KMS-11 (cell line): Measurements from ENCODE around the gene ZFHX2.

Experiments
- H2AFZ ChIP-seq: fragments of 200-600 bp; sonication (generic); 2 replicates; pipeline ENCODE4 v1.6.1; 2016; ENCODE audit warnings: antibody characterized with exemption, mixed run types, low read depth
- H3K27ac ChIP-seq: fragments of 200-600 bp; sonication (generic); 2 replicates; pipeline ENCODE4 v1.6.1; 2016; ENCODE audit warnings: mild to moderate bottlenecking, mixed run types
- H3K27me3 ChIP-seq: fragments of 200-600 bp; sonication (generic); 2 replicates; pipeline ENCODE4 v1.6.1; 2017; ENCODE audit warnings: mild to moderate bottlenecking, low read depth, mixed run types, moderate library complexity; ENCODE audit not compliant: insufficient read depth
- H3K36me3 ChIP-seq: fragments of 200-600 bp; sonication (generic); 2 replicates; pipeline ENCODE4 v1.6.1; 2017; ENCODE audit warnings: mild to moderate bottlenecking, mixed run types; ENCODE audit not compliant: insufficient read depth
- H3K4me1 ChIP-seq: fragments of 200-600 bp; sonication (generic); 2 replicates; pipeline ENCODE4 v1.6.1; 2016; ENCODE audit warnings: mild to moderate bottlenecking, low read depth, mixed run types; ENCODE audit not compliant: poor library complexity, severe bottlenecking
- H3K4me2 ChIP-seq: fragments of 200-600 bp; sonication (generic); 2 replicates; pipeline ENCODE4 v1.7.0; 2016; ENCODE audit warnings: mild to moderate bottlenecking, mixed run types
- H3K4me3 ChIP-seq: fragments of 200-600 bp; sonication (generic); IDR thresholded peaks from 2 replicates; pipeline ENCODE4 v1.6.1; 2017; ENCODE audit warnings: low read depth, low read length, mixed read lengths; ENCODE audit not compliant: insufficient read depth
- H3K79me2 ChIP-seq: fragments of 200-600 bp; sonication (generic); 2 replicates; pipeline ENCODE4 v1.6.1; 2016; ENCODE audit warnings: low read depth, mixed run types; ENCODE audit not compliant: insufficient read depth
- H3K9ac ChIP-seq: fragments of 200-600 bp; sonication (generic); 2 replicates; pipeline ENCODE4 v1.6.1; 2016; ENCODE audit warnings: mild to moderate bottlenecking, mixed run types
- H4K20me1 ChIP-seq: fragments of 200-600 bp; sonication (generic); 2 replicates; pipeline ENCODE4 v1.6.1; 2016; ENCODE audit warnings: mild to moderate bottlenecking, mixed run types; ENCODE audit not compliant: insufficient read depth
- TF ChIP-seq, protein P1 (sequence below): fragments of 200-600 bp; sonication (generic); conservative IDR thresholded peaks from 2 replicates; pipeline ENCODE4 v1.6.1; 2017; ENCODE audit warnings: low read depth, mild to moderate bottlenecking, antibody characterized with exemption, low read length, moderate library complexity, mixed read lengths

The ZFHX2 gene

DNA sequence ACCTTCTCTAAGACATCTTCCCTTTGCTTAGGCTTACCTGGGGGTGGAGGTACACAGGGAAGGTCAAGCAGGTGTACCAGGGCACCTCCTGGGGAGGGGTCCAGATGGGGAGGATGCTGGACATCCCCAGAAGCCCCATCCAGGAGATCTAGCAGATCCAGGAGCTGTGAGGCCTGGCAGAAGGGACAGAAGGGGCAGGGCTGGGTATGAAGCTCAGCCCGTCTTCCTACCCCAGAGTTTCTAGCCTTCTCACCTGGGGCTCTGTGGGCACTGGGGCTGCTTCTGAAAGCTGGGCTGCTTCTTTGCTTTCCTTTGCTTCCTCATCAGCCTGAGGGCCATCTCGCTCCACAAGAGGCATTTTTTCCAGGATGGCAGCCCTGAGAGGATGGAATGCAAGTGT lies 9.7 kb upstream of the ZFHX2 start:
- no peak overlapping the region for H3K4me3 ChIP-seq
- H3K4me1 ChIP-seq: peaks cover 11% of the 10 kb centered on the region
- H3K27ac ChIP-seq: no peak overlapping the region
- no peaks in the 10 kb centered on the region for H4K20me1 ChIP-seq
- H3K4me2 ChIP-seq: no peak overlapping the region
- H2AFZ ChIP-seq: no peak overlapping the region
- TF ChIP-seq, protein P1, sequence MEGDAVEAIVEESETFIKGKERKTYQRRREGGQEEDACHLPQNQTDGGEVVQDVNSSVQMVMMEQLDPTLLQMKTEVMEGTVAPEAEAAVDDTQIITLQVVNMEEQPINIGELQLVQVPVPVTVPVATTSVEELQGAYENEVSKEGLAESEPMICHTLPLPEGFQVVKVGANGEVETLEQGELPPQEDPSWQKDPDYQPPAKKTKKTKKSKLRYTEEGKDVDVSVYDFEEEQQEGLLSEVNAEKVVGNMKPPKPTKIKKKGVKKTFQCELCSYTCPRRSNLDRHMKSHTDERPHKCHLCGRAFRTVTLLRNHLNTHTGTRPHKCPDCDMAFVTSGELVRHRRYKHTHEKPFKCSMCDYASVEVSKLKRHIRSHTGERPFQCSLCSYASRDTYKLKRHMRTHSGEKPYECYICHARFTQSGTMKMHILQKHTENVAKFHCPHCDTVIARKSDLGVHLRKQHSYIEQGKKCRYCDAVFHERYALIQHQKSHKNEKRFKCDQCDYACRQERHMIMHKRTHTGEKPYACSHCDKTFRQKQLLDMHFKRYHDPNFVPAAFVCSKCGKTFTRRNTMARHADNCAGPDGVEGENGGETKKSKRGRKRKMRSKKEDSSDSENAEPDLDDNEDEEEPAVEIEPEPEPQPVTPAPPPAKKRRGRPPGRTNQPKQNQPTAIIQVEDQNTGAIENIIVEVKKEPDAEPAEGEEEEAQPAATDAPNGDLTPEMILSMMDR: no peak
- no peaks in the 10 kb centered on the region for H3K27me3 ChIP-seq
- H3K79me2 ChIP-seq: no peaks in the 10 kb centered on the region; the same call in 1 of the 2 replicates
- H3K36me3 ChIP-seq: no peaks in the 10 kb centered on the region
- H3K9ac ChIP-seq: no peak overlapping the region

DNA sequence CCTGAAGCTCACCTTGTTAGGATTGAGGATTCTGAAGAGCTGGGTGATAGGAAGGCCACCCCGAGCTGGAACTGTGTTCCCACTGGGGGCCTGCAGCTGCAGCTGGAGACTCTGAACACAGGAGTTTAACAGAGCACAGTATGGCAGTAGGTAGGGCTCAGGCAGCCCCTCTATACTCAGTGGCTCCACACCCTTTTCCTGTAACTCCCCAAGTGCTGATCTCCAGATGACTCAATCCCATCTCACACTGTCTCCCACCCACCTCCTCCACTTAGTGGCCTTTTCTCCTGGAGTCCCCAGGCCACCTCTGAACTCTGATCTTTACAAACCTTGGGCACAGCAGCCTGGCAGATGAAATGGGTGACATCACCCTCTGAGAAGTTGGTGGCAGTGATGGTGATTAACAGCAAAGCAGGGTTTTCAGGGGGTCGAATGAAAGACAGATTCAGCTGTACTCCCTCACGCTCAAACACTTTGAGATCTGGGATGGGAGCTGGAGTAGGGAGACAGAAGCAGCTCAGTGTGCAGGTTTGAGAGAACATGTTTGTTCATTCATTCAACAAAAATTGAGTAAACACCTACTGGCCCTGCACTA lies 8.5 kb upstream of the ZFHX2 start:
- no peak overlapping the region for H3K4me3 ChIP-seq
- TF ChIP-seq, protein P1: no peak
- no peaks in the 10 kb centered on the region for H4K20me1 ChIP-seq
- no peak overlapping the region for H3K27ac ChIP-seq
- peaks cover 14% of the 10 kb centered on the region for H3K4me1 ChIP-seq
- H3K27me3 ChIP-seq: no peaks in the 10 kb centered on the region
- H3K79me2 ChIP-seq: no peaks in the 10 kb centered on the region; the same call in 1 of the 2 replicates
- H2AFZ ChIP-seq: no peak overlapping the region
- H3K4me2 ChIP-seq: no peak overlapping the region
- H3K36me3 ChIP-seq: no peaks in the 10 kb centered on the region
- H3K9ac ChIP-seq: no peak overlapping the region

DNA sequence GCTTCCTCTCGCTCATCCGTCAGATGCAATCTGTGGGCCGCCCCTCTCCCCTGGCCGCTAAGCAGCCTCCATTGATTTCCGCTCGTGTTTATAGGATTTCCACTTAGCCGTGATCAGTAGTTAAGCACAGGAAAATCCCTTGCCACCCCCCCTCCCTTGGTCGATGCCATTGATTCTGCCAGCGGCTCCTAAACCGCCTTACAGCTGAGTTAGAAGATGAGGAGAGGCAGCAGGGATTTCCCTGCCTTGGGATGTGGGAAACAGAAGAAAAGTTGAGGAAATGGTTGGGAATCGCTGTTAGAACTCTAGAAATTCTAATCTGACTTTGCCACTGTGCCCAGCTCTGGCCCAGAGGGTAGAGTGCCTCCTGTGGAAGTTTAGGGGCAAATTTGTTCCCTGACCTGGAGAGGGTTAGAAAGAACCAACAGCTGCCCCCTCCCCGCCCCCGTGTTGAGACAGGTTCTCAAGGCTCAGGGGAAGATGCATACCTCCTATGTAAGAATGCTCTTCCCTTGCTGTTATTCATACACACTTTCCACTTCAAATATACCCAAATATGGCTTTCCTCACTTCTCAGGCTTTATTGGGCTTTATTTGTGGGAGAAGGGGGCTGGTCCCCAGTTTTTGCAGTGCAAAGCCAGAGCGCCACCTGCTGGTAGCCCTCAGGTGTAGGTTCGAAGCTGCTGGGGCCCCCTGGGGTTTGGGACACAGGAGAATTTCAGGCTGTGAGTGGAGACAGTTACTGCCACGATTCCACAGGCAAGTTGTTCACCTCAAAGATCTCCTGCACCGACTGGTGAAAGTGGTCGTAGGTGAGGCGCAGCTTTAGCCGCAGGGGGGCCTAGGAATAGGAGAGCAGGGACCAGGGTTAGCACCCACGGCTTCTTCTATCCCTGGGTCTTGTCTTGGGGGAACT lies 7.7 kb upstream of the ZFHX2 start:
- H3K36me3 ChIP-seq: no peaks in the 10 kb centered on the region
- no peaks in the 10 kb centered on the region; the same call in 1 of the 2 replicates for H3K79me2 ChIP-seq
- no peak overlapping the region for H3K27ac ChIP-seq
- H3K4me2 ChIP-seq: no peak overlapping the region
- H4K20me1 ChIP-seq: no peaks in the 10 kb centered on the region
- no peak overlapping the region for H3K4me3 ChIP-seq
- H2AFZ ChIP-seq: no peak overlapping the region
- H3K27me3 ChIP-seq: no peaks in the 10 kb centered on the region
- no peak overlapping the region for H3K9ac ChIP-seq
- TF ChIP-seq, protein P1: peak; percentile 85
- H3K4me1 ChIP-seq: peaks cover 17% of the 10 kb centered on the region

DNA sequence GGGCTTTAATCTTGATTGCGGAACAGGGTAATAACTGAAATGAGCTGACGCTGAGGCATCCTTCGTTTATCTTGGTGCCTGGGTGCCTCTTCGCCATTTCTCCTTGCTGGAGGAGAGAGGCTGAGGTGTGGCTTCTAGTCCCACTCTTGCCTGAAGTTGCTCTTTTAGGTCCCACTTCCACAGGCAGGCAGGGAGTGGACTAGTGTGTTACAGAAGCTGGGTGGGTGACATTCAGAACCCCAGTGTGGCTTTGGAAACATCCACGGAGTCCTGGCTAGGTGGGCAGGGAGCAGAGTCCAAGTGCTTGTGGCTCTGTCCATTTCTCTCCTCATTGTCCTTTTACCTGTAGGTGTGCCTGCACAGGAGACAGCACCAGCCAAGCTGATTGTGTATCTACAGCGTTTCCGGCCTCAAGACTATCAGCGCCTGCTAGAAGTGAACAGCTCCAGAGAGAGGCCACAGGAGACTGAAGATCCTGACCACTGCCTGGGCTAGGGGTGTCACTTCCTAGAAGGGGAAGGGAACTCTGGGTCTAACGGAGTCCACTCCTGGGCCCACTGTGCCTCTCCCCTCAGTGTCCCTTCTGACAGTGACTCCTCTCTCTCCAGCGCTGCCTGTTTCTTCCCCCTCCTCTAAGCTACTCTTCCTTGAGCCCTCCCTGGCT lies 6.9 kb upstream of the ZFHX2 start:
- Histone ChIP-seq H2AFZ (no peak overlapping the region), H3K4me3 (no peak overlapping the region), H3K79me2 (no peaks in the 10 kb centered on the region; the same call in 1 of the 2 replicates), H3K4me2 (no peak overlapping the region), H4K20me1 (no peaks in the 10 kb centered on the region), H3K36me3 (no peaks in the 10 kb centered on the region), H3K4me1 (peaks cover 17% of the 10 kb centered on the region), H3K27me3 (no peaks in the 10 kb centered on the region), H3K9ac (no peak overlapping the region), H3K27ac (no peak overlapping the region)
- TF ChIP-seq, protein P1: no peak
